RWPE2 (cell line): Measurements from ENCODE around the gene CTSS.

ENCODE experiments used
- ATAC-seq: fragments of 200-7000 bp; cut with Tn5 transposase; 3 replicates; pipeline ENCODE4 v1.9.1; 2021; ENCODE audit warnings: low read depth
- DNase-seq: peaks from one replicate; pipeline ENCODE4 v3.0.0-alpha.2; 2020; ENCODE audit warnings: low spot score
- H3K27ac ChIP-seq: fragments of 450-650 bp; 2 replicates; pipeline ENCODE4 v1.5.1; 2017; ENCODE audit warnings: mild to moderate bottlenecking; ENCODE audit not compliant: poor library complexity, severe bottlenecking
- H3K27me3 ChIP-seq: fragments of 250-450 bp; sonication (Bioruptor Pico); 2 replicates; pipeline ENCODE4 v1.5.1; 2021; ENCODE audit warnings: mild to moderate bottlenecking, moderate library complexity; ENCODE audit not compliant: insufficient read depth, poor library complexity, severe bottlenecking
- H3K36me3 ChIP-seq: fragments of 250-450 bp; sonication (Bioruptor Pico); 2 replicates; pipeline ENCODE4 v1.5.1; 2020; ENCODE audit warnings: low read depth, mild to moderate bottlenecking, moderate library complexity
- H3K4me1 ChIP-seq: fragments of 250-450 bp; sonication (Bioruptor Pico); 2 replicates; pipeline ENCODE4 v1.5.1; 2021; ENCODE audit warnings: mild to moderate bottlenecking, moderate library complexity; ENCODE audit not compliant: insufficient read depth, poor library complexity, severe bottlenecking
- H3K4me3 ChIP-seq: fragments of 250-450 bp; sonication (Bioruptor Pico); 2 replicates; pipeline ENCODE4 v1.5.1; 2021; ENCODE audit warnings: mild to moderate bottlenecking, moderate library complexity; ENCODE audit not compliant: severe bottlenecking
- H3K9me3 ChIP-seq: fragments of 250-450 bp; sonication (Bioruptor Pico); 2 replicates; pipeline ENCODE4 v1.5.1; 2021; ENCODE audit warnings: mild to moderate bottlenecking, moderate library complexity; ENCODE audit not compliant: severe bottlenecking
- TF ChIP-seq, protein P1 (sequence below): fragments of 450-650 bp; IDR thresholded peaks from one replicate; pipeline ENCODE4 v1.5.1; 2017; ENCODE audit warnings: mild to moderate bottlenecking, moderate library complexity; ENCODE audit not compliant: poor library complexity, severe bottlenecking

CTSS gene

DNA sequence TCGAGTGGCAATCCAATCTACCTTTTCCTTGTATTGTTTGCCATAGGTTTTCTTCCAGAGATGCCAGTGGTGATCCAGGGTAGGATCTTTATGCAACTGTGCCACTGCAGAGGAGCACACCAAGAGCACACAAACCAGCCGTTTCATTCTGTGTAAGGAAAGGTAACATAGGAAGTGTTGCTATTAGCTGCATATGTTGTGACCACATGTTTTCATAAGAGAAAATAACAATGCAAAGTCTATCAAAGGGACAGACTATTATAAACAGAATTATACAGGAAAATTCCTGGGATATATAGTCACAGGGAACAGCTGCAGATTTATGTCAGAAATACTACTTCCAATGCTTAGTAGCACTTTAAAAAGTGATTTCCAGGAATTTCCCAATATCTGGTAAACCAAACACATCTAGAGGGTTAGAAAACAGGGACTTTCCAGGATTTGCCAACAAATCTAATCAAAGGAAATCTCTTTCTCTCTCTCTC, 919 bp downstream of the CTSS start:
- peak; percentile 87 for ATAC-seq
- peaks cover 15% of the 10 kb centered on the region for H3K4me1 ChIP-seq
- DNase-seq = no peak
- no peaks in the 10 kb centered on the region for H3K27me3 ChIP-seq
- no peak overlapping the region for H3K4me3 ChIP-seq
- no peaks in the 10 kb centered on the region for H3K36me3 ChIP-seq
- H3K9me3 ChIP-seq = no peaks in the 10 kb centered on the region
- peak overlapping the region; percentile 48 for H3K27ac ChIP-seq
- TF ChIP-seq, protein P1, sequence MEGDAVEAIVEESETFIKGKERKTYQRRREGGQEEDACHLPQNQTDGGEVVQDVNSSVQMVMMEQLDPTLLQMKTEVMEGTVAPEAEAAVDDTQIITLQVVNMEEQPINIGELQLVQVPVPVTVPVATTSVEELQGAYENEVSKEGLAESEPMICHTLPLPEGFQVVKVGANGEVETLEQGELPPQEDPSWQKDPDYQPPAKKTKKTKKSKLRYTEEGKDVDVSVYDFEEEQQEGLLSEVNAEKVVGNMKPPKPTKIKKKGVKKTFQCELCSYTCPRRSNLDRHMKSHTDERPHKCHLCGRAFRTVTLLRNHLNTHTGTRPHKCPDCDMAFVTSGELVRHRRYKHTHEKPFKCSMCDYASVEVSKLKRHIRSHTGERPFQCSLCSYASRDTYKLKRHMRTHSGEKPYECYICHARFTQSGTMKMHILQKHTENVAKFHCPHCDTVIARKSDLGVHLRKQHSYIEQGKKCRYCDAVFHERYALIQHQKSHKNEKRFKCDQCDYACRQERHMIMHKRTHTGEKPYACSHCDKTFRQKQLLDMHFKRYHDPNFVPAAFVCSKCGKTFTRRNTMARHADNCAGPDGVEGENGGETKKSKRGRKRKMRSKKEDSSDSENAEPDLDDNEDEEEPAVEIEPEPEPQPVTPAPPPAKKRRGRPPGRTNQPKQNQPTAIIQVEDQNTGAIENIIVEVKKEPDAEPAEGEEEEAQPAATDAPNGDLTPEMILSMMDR = no peak

DNA sequence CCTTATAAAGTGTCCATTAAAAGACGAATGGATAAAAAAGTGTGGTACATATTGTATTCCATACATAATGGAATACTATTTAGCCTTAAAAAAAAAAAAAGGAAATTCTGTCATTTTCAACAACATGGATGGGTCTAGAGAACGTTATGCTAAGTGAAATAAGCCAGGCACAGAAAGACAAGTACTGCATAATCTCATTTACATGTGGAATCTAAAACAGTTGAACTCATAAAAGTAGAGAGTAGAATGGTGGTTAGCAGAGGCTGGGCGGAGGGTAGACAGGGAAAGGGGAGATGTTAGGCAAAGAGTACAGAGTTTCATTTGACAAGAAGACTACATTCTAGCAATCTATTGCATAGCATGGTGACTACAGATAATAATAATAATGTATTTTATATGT, 2.6 kb downstream of the CTSS start:
- Histone ChIP-seq H3K4me3 (no peak overlapping the region), H3K27ac (no peak overlapping the region), H3K36me3 (no peaks in the 10 kb centered on the region), H3K9me3 (no peaks in the 10 kb centered on the region), H3K4me1 (peaks cover 15% of the 10 kb centered on the region), H3K27me3 (no peaks in the 10 kb centered on the region)
- DNase-seq (no peak), ATAC-seq (no peak)
- TF ChIP-seq, protein P1 = no peak

DNA sequence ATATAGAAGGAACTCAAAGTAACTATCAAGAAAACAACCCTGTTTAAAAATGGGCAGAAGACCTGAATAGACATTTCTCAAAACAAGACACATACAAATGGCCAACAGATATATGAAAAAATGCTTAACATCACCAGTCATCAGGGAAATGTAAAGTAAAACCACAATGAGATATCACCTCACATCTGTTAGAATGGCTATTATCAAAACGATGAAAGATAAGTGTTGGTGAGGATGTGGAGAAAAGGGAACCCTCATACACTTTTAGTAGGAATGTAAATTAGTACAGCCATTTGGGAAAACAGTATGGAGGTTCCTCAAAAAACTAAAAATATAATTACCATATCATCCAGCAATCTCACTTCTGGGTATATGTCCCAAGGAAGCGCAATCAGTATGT, 3.0 kb downstream of the CTSS start:
- H3K9me3 ChIP-seq = no peaks in the 10 kb centered on the region
- H3K27ac ChIP-seq = no peak overlapping the region
- TF ChIP-seq, protein P1 = no peak
- DNase-seq = no peak
- no peak for ATAC-seq
- H3K4me3 ChIP-seq = no peak overlapping the region
- H3K4me1 ChIP-seq = peaks cover 15% of the 10 kb centered on the region
- no peaks in the 10 kb centered on the region for H3K36me3 ChIP-seq
- H3K27me3 ChIP-seq = no peaks in the 10 kb centered on the region

DNA sequence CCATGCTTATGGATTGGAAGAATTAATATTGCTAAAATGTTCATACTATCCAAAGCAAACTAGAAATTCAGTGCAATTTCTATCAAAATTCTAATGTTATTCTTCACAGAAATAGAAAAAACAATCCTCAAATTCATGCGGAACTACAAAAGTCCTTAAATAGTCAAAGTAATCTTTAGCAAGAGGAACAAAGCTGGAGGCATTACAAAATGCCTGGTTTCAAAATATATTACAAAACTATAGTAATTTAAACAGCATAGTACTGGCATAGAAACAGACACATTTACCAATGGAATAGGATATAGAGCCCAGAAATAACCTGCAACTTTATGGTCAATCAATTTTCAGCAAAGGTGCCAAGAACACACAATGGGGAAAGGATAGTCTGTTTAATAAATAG, 3.8 kb downstream of the CTSS start:
- ATAC-seq (no peak), DNase-seq (no peak)
- TF ChIP-seq, protein P1 = no peak
- H3K4me3 ChIP-seq = no peak overlapping the region
- H3K27me3 ChIP-seq = no peaks in the 10 kb centered on the region
- H3K9me3 ChIP-seq = no peaks in the 10 kb centered on the region
- no peaks in the 10 kb centered on the region for H3K36me3 ChIP-seq
- no peak overlapping the region for H3K27ac ChIP-seq
- peaks cover 15% of the 10 kb centered on the region for H3K4me1 ChIP-seq

DNA sequence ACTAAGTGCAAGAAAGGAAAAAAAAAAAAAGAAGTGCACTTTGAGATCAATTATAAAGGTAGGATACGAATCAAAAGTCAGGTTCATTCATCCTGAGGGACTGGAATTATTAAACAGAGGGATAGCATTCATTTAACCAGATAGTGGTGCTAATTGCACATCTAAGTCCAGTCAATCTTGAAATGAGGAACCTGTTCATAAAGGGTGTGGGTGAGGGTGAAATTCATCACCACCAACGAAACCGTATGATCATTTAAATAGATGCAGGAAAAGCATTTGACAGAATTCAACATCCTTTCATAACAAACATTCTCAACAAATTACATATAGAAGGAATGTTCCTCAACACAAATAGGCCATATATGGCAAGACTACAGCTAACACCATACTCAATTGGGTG, 5.6 kb downstream of the CTSS start:
- DNase-seq (no peak), ATAC-seq (no peak)
- Histone ChIP-seq H3K9me3 (no peaks in the 10 kb centered on the region), H3K4me1 (peaks cover 10% of the 10 kb centered on the region), H3K27ac (no peak overlapping the region), H3K4me3 (no peak overlapping the region), H3K27me3 (no peaks in the 10 kb centered on the region), H3K36me3 (no peaks in the 10 kb centered on the region)
- TF ChIP-seq, protein P1 = no peak
